HepG2 (cell line): ENCODE data around the gene PIGZ. TPM values are rescaled to one million over a fixed set of nuclear protein-coding genes. Genes with fewer than 3 reads are reported as not detected.

Source experiments
- MAFG ChIP-seq: sonication (generic); formaldehyde crosslinking; IDR thresholded peaks from 2 replicates; pipeline ENCODE4 v1.5.1; 2020; ENCODE audit warnings: mild to moderate bottlenecking, missing genetic modification reagents
- RORA ChIP-seq: sonication (generic); formaldehyde crosslinking; IDR thresholded peaks from 2 replicates; pipeline ENCODE4 v1.5.0; 2020; ENCODE audit warnings: mild to moderate bottlenecking, missing genetic modification reagents, moderate library complexity
- TGIF2 ChIP-seq: IDR thresholded peaks from 2 replicates; pipeline ENCODE4 v1.6.1; 2016; ENCODE audit warnings: control low read depth, missing compliant biosample characterization
- ZFP41 ChIP-seq: sonication (generic); formaldehyde crosslinking; IDR thresholded peaks from 2 replicates; pipeline ENCODE4 v1.4.0; 2020; ENCODE audit warnings: mild to moderate bottlenecking, missing genetic modification reagents, borderline replicate concordance
- ZNF891 ChIP-seq: sonication (generic); formaldehyde crosslinking; IDR thresholded peaks from 2 replicates; pipeline ENCODE4 v1.5.0; 2020; ENCODE audit warnings: mild to moderate bottlenecking, missing genetic modification reagents
- polyA plus RNA-seq, 8 experiments: library from polyadenylated mRNA; depleted of rRNA in 3 of 8; stranded (reverse) in 7 of 8; unstranded in 1 of 8; fragments of >200 nt; fragmentation: Illumina TruSeq in 4 of 8; extraction: Trizol in 4 of 8; gene quantifications; 2 replicates each; pipeline versions ENCODE4 v1.2.1 to v1.2.3, GENCODE V29; 2011 to 2016; ENCODE audit warnings: low read depth in 4 of 8, missing spikeins in 1 of 8, mixed read lengths in 1 of 8; ENCODE audit not compliant: insufficient read depth in 1 of 8
- total RNA-seq, 5 experiments: library from RNA; depleted of rRNA; stranded (reverse); fragments of >200 nt; fragmentation: Illumina TruSeq; extraction: Trizol; gene quantifications; 2 replicates each; pipeline ENCODE4 v1.2.3, GENCODE V29; 2016; ENCODE audit warnings: low read depth in 1 of 5
- TF ChIP-seq, protein P1 (sequence below): sonication (generic); formaldehyde crosslinking; IDR thresholded peaks from 2 replicates; pipeline ENCODE4 v1.8.1; 2023; ENCODE audit warnings: mild to moderate bottlenecking, moderate library complexity, missing genetic modification reagents
- TF ChIP-seq, protein P2 (sequence below): sonication (generic); formaldehyde crosslinking; IDR thresholded peaks from 2 replicates; pipeline ENCODE4 v1.4.0; 2020; ENCODE audit warnings: missing genetic modification reagents
- TF ChIP-seq, protein P3 (sequence below): sonication (generic); formaldehyde crosslinking; IDR thresholded peaks from 2 replicates; pipeline ENCODE4 v1.5.1; 2020; ENCODE audit warnings: mild to moderate bottlenecking, missing genetic modification reagents, borderline replicate concordance
- TF ChIP-seq, protein P4 (sequence below): sonication (generic); formaldehyde crosslinking; IDR thresholded peaks from 2 replicates; pipeline ENCODE4 v1.5.1; 2020; ENCODE audit warnings: missing genetic modification reagents, mild to moderate bottlenecking, borderline replicate concordance
- TF ChIP-seq, protein P5 (sequence below): IDR thresholded peaks from 2 replicates; pipeline ENCODE4 v1.6.1; 2018; ENCODE audit warnings: missing genetic modification reagents, mild to moderate bottlenecking, missing compliant biosample characterization
- TF ChIP-seq, protein P6 (sequence below): sonication (generic); formaldehyde crosslinking; IDR thresholded peaks from 2 replicates; pipeline ENCODE4 v1.5.1; 2020; ENCODE audit warnings: missing genetic modification reagents, mild to moderate bottlenecking, borderline replicate concordance

Gene PIGZ
- total and polyA plus RNA-seq, 2 of the 13 experiments (the other 11 are each of a cell fraction or from before 2014, with no cell fraction given): 4.7 to 60.5 TPM

DNA sequence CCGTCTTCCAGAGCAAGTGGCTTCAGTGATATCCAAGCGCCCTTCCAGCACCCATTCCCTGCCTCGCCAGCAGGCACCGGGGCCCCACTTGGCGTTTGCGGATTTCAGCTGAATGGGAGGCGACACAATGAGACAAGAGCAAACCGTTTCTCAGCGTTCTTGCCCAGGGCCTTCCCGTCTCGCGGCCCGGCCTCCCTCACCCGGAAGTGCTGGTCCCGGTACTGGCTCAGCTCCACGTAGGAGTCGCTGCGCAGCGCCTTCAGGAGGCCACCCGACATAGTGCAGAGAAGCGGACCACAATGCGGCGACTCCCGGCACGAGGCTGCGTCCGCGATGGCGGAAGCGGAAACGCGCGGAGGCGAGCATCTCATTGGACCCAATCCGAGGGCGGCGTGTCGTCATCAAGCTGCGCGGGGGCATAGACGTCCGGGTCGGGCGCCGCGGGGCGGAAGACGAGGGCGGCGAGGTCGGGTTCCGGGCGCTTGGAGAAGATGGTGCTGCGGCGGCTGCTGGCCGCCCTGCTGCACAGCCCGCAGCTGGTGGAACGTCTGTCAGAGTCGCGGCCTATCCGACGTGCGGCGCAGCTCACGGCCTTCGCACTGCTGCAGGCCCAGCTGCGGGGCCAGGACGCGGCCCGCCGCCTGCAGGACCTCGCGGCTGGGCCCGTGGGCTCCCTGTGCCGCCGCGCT is 26.3 kb downstream of the PIGZ start, which contains the start of gene NCBP2 (continued):
- TF ChIP-seq, protein P1, sequence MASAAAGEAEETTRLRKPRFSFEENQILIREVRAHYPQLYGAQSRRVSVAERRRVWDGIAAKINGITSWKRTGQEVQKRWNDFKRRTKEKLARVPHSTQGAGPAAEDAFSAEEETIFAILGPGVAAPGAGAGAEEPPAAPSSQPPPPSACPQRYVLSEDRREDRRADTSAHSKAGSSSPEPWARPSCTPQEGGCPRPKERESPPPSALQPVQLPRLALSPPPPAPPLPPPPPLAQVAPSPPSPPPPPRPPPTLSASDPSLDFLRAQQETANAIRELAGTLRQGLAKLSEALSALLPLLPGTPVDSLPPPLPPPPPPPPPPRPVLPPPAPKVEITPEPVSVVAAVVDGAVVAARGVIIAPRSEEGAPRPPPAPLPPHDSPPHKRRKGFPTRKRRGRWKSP (CRISPR knock-in tag): peak; percentile 70; the same call in 1 of the 2 replicates
- TF ChIP-seq RORA (no peak), TGIF2 (0 out of 2 replicates have a peak, but pooled peaks have one; percentile 45), MAFG (CRISPR knock-in tag) (no peak), ZNF891 (peak; percentile 47; the same call in 1 of the 2 replicates), ZFP41 (CRISPR knock-in tag) (peak; percentile 81)
- TF ChIP-seq, protein P2, sequence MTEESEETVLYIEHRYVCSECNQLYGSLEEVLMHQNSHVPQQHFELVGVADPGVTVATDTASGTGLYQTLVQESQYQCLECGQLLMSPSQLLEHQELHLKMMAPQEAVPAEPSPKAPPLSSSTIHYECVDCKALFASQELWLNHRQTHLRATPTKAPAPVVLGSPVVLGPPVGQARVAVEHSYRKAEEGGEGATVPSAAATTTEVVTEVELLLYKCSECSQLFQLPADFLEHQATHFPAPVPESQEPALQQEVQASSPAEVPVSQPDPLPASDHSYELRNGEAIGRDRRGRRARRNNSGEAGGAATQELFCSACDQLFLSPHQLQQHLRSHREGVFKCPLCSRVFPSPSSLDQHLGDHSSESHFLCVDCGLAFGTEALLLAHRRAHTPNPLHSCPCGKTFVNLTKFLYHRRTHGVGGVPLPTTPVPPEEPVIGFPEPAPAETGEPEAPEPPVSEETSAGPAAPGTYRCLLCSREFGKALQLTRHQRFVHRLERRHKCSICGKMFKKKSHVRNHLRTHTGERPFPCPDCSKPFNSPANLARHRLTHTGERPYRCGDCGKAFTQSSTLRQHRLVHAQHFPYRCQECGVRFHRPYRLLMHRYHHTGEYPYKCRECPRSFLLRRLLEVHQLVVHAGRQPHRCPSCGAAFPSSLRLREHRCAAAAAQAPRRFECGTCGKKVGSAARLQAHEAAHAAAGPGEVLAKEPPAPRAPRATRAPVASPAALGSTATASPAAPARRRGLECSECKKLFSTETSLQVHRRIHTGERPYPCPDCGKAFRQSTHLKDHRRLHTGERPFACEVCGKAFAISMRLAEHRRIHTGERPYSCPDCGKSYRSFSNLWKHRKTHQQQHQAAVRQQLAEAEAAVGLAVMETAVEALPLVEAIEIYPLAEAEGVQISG (CRISPR knock-in tag): peak; percentile 94
- TF ChIP-seq, protein P3, sequence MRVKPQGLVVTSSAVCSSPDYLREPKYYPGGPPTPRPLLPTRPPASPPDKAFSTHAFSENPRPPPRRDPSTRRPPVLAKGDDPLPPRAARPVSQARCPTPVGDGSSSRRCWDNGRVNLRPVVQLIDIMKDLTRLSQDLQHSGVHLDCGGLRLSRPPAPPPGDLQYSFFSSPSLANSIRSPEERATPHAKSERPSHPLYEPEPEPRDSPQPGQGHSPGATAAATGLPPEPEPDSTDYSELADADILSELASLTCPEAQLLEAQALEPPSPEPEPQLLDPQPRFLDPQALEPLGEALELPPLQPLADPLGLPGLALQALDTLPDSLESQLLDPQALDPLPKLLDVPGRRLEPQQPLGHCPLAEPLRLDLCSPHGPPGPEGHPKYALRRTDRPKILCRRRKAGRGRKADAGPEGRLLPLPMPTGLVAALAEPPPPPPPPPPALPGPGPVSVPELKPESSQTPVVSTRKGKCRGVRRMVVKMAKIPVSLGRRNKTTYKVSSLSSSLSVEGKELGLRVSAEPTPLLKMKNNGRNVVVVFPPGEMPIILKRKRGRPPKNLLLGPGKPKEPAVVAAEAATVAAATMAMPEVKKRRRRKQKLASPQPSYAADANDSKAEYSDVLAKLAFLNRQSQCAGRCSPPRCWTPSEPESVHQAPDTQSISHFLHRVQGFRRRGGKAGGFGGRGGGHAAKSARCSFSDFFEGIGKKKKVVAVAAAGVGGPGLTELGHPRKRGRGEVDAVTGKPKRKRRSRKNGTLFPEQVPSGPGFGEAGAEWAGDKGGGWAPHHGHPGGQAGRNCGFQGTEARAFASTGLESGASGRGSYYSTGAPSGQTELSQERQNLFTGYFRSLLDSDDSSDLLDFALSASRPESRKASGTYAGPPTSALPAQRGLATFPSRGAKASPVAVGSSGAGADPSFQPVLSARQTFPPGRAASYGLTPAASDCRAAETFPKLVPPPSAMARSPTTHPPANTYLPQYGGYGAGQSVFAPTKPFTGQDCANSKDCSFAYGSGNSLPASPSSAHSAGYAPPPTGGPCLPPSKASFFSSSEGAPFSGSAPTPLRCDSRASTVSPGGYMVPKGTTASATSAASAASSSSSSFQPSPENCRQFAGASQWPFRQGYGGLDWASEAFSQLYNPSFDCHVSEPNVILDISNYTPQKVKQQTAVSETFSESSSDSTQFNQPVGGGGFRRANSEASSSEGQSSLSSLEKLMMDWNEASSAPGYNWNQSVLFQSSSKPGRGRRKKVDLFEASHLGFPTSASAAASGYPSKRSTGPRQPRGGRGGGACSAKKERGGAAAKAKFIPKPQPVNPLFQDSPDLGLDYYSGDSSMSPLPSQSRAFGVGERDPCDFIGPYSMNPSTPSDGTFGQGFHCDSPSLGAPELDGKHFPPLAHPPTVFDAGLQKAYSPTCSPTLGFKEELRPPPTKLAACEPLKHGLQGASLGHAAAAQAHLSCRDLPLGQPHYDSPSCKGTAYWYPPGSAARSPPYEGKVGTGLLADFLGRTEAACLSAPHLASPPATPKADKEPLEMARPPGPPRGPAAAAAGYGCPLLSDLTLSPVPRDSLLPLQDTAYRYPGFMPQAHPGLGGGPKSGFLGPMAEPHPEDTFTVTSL (CRISPR knock-in tag): no peak
- TF ChIP-seq, protein P4, sequence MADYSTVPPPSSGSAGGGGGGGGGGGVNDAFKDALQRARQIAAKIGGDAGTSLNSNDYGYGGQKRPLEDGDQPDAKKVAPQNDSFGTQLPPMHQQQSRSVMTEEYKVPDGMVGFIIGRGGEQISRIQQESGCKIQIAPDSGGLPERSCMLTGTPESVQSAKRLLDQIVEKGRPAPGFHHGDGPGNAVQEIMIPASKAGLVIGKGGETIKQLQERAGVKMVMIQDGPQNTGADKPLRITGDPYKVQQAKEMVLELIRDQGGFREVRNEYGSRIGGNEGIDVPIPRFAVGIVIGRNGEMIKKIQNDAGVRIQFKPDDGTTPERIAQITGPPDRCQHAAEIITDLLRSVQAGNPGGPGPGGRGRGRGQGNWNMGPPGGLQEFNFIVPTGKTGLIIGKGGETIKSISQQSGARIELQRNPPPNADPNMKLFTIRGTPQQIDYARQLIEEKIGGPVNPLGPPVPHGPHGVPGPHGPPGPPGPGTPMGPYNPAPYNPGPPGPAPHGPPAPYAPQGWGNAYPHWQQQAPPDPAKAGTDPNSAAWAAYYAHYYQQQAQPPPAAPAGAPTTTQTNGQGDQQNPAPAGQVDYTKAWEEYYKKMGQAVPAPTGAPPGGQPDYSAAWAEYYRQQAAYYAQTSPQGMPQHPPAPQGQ (CRISPR knock-in tag): 0 out of 2 replicates have a peak, but pooled peaks have one; percentile 17
- TF ChIP-seq, protein P5, sequence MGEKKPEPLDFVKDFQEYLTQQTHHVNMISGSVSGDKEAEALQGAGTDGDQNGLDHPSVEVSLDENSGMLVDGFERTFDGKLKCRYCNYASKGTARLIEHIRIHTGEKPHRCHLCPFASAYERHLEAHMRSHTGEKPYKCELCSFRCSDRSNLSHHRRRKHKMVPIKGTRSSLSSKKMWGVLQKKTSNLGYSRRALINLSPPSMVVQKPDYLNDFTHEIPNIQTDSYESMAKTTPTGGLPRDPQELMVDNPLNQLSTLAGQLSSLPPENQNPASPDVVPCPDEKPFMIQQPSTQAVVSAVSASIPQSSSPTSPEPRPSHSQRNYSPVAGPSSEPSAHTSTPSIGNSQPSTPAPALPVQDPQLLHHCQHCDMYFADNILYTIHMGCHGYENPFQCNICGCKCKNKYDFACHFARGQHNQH (CRISPR knock-in tag): peak; percentile 73
- TF ChIP-seq, protein P6, sequence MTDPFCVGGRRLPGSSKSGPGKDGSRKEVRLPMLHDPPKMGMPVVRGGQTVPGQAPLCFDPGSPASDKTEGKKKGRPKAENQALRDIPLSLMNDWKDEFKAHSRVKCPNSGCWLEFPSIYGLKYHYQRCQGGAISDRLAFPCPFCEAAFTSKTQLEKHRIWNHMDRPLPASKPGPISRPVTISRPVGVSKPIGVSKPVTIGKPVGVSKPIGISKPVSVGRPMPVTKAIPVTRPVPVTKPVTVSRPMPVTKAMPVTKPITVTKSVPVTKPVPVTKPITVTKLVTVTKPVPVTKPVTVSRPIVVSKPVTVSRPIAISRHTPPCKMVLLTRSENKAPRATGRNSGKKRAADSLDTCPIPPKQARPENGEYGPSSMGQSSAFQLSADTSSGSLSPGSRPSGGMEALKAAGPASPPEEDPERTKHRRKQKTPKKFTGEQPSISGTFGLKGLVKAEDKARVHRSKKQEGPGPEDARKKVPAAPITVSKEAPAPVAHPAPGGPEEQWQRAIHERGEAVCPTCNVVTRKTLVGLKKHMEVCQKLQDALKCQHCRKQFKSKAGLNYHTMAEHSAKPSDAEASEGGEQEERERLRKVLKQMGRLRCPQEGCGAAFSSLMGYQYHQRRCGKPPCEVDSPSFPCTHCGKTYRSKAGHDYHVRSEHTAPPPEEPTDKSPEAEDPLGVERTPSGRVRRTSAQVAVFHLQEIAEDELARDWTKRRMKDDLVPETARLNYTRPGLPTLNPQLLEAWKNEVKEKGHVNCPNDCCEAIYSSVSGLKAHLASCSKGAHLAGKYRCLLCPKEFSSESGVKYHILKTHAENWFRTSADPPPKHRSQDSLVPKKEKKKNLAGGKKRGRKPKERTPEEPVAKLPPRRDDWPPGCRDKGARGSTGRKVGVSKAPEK: no peak
